HUES6 (cell line): Measurements from ENCODE around the gene MRAP2.
A peak's percentile ranks its signal among the peaks of the same experiment; 100 is the strongest.

Source experiments
- H3K27ac ChIP-seq: 2 replicates; pipeline ENCODE4 v1.7.0; 2013; ENCODE audit warnings: low read depth, mild to moderate bottlenecking, low read length, inconsistent platforms
- H3K27me3 ChIP-seq: 2 replicates; pipeline ENCODE4 v1.6.1; 2013; ENCODE audit warnings: low read length; ENCODE audit not compliant: control insufficient read depth, insufficient read depth
- H3K36me3 ChIP-seq: 2 replicates; pipeline ENCODE4 v1.6.1; 2013; ENCODE audit warnings: low read length; ENCODE audit not compliant: control insufficient read depth, insufficient read depth
- H3K4me1 ChIP-seq: 2 replicates; pipeline ENCODE4 v1.6.1; 2013; ENCODE audit warnings: low read length; ENCODE audit not compliant: control insufficient read depth, insufficient read depth
- H3K4me3 ChIP-seq: 2 replicates; pipeline ENCODE4 v1.5.1; 2013; ENCODE audit warnings: low read depth, low read length
- H3K9ac ChIP-seq: one replicate; pipeline ENCODE4 v1.6.1; 2013; ENCODE audit warnings: mild to moderate bottlenecking, low read length
- H3K9me3 ChIP-seq: 2 replicates; pipeline ENCODE4 v1.6.1; 2013; ENCODE audit warnings: low read depth, low read length; ENCODE audit not compliant: control insufficient read depth, insufficient read depth

Gene MRAP2

DNA sequence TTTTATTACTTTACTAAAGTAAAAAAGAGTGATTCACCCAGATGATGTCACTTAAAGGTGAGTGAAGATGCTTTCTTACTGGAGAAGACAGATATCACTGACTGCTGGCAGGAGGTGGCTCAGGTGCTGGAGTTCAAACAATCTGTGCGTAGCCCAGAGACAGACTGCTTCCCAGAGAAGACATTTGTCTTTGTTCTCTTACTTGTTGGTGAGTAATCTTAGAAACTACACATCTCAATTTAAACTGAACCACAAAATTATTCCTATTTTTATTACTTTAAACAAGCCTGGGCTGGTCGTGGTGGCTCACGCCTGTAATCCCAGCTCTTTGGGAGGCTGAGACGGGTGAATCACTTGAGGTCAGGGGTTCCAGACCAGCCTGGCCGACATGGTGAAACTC, 101.7 kb downstream of the MRAP2 start:
- H3K4me3 ChIP-seq: no peak overlapping the region
- H3K27me3 ChIP-seq: no peaks in the 10 kb centered on the region
- H3K27ac ChIP-seq: no peak overlapping the region
- no peak overlapping the region for H3K9ac ChIP-seq
- peaks cover 17% of the 10 kb centered on the region for H3K9me3 ChIP-seq
- H3K4me1 ChIP-seq: peaks cover 12% of the 10 kb centered on the region
- peaks cover 10% of the 10 kb centered on the region; the same call in 1 of the 2 replicates for H3K36me3 ChIP-seq

DNA sequence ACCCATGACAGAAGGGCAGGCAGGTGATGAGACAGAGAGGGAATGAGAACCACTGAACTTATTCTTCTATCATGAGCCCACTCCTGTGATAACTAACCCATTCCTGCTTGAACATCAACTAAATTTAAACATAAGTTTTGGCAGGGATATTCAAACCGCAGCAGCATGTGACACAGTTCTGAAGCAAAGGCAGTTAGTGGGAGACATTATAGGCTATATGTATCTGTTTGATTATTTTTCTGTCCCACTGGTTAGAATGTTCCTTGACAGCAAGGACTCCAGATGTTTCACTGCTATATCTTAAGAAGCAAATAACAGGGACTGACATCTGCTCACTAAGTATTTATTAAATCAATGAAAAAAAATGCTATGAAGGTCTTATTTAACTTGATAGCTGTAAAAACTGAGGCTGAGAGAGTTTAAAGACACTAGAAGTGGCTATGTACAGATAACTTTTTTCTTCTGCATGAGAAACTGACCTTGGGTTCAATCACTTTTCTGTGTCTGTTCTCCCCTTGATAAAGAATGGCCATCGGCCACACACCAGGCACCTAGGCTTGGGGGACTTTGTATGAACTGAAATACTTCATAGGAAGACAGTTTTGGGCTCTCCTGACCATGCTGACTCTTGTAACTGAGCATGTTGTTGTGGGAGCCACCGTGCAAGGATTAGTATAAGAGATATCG, 102.9 kb downstream of the MRAP2 start:
- H3K36me3 ChIP-seq: peaks cover 10% of the 10 kb centered on the region; the same call in 1 of the 2 replicates
- H3K9ac ChIP-seq: no peak overlapping the region
- no peak overlapping the region for H3K4me3 ChIP-seq
- no peak overlapping the region for H3K27ac ChIP-seq
- H3K9me3 ChIP-seq: peaks cover 17% of the 10 kb centered on the region
- no peaks in the 10 kb centered on the region for H3K27me3 ChIP-seq
- peaks cover 15% of the 10 kb centered on the region for H3K4me1 ChIP-seq

DNA sequence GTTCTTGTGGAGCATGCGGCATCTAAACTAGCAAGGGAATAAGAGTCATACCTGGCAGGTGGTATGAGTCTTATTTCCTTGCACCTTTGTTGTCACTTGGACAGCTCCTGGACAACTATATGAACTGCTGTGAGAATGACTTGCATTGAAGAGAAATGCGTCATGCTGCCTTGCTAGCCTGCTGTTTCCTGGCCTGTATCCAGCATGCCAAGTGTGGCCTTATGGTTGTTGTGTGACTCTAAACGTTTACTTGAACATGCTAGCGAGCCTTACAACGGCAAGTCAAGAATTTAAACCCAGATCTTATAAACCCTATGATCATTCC, 103.4 kb downstream of the MRAP2 start:
- Histone ChIP-seq H3K36me3 (peaks cover 10% of the 10 kb centered on the region; the same call in 1 of the 2 replicates), H3K9ac (no peak overlapping the region), H3K4me3 (no peak overlapping the region), H3K27me3 (no peaks in the 10 kb centered on the region), H3K4me1 (peaks cover 20% of the 10 kb centered on the region), H3K9me3 (peaks cover 17% of the 10 kb centered on the region), H3K27ac (no peak overlapping the region)

DNA sequence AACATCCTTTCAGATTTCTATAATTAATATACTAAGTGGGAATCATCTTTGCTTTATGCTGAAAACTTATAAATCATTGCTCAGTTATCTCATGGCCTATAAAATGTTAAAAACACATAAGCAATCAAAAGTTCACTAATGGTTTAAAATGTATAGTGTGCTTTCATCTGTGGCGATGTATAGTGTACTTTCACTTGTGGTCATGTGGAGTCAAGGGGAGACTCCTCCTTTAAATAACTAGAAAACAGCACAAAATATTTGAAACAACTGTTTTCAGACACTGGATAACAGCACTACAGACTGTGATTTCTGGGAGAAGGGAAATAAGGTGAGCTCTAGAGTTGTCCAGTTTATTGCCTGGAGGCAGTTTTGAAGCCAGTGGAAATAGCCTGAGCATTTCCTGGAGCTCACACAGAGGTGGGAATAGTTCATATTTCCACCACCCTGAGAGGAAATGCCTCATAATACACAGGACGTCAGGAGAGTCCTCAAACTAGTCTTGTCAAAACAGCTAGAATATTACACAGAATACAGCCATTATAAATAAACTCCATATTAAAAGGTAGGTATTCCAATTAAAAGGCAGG, 104.5 kb downstream of the MRAP2 start:
- Histone ChIP-seq H3K27ac (no peak overlapping the region), H3K27me3 (no peaks in the 10 kb centered on the region), H3K9me3 (peaks cover 14% of the 10 kb centered on the region), H3K4me1 (peaks cover 22% of the 10 kb centered on the region), H3K4me3 (no peak overlapping the region), H3K36me3 (peaks cover 10% of the 10 kb centered on the region; the same call in 1 of the 2 replicates), H3K9ac (no peak overlapping the region)

DNA sequence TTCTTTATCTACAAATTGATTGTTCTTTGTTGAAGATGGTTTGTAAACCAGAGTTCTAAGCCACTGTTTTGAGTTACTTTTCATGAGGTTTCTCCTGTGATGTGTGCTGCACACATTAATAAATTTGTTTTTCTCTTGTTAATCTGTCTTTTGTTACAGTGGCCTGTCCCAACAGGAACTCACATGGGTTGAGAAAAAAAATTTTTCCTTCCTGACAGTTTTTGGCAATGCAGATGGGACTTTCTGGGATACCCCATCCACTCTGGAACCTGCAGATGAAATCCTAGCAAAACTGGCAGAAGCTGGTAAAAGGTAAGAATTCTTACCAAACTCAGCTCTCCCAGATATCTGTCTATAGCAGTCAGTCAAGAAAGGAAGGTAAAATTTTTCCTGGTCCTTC, 105.7 kb downstream of the MRAP2 start:
- Histone ChIP-seq H3K36me3 (0 out of 2 replicates have a peak, but pooled peaks cover 3% of the 10 kb centered on the region), H3K27me3 (no peaks in the 10 kb centered on the region), H3K9ac (no peak overlapping the region), H3K27ac (0 out of 2 replicates have a peak overlapping the region, but pooled peaks have one; percentile 2), H3K4me1 (peaks cover 22% of the 10 kb centered on the region), H3K4me3 (no peak overlapping the region), H3K9me3 (peaks cover 3% of the 10 kb centered on the region)
